H1 (cell line): ENCODE data around the gene RNF157. TPM values are rescaled to one million over a fixed set of nuclear protein-coding genes. Genes with fewer than 3 reads are reported as not detected.

Experiments
- ATF3 ChIP-seq: IDR thresholded peaks from 2 replicates; pipeline ENCODE4 v1.6.1; 2011; ENCODE audit warnings: low read depth, mild to moderate bottlenecking, low read length; ENCODE audit not compliant: insufficient read depth
- YY1 ChIP-seq: IDR thresholded peaks from 2 replicates; pipeline ENCODE4 v1.6.1; 2011; ENCODE audit warnings: low read depth, mild to moderate bottlenecking, low read length
- polyA plus RNA-seq, 7 experiments: library from polyadenylated mRNA; depleted of rRNA in 3 of 7; stranded (reverse) in 5 of 7; unstranded in 2 of 7; fragments of >200 nt in 5 of 7; fragments of 200-250 nt in 2 of 7; gene quantifications; 1 replicate in 5 of 7; 2 replicates in 1 of 7; 4 replicates in 1 of 7; pipeline versions ENCODE4 v1.2.1 to v1.2.3, GENCODE V29; 2011 to 2013; ENCODE audit warnings: missing spikeins in 2 of 7, mixed read lengths in 2 of 7
- total RNA-seq: library from RNA; stranded (reverse); fragmentation: NEBNext Ultra II Directional; extraction: Animal tissue kit (Norgen Biotek cat#: 25700); gene quantifications from 2 replicates; pipeline ENCODE4 v1.2.1, GENCODE V29; 2021

The RNF157 gene
- total and polyA plus RNA-seq, 2 of the 8 experiments (the other 6 are each of a cell fraction or from before 2014, with no cell fraction given): 13.4 to 16.7 TPM

- TF ChIP-seq YY1 (no peak), ATF3 (no peak)
These were observed 38.1 kb upstream of the RNF157 start (continued) for GRCh38 chr17:76278268-76278908.
